HEK293T (cell line): ENCODE measurements around the gene CDYL2.

Experiments used
- CTCF ChIA-PET: fragments of 350-600 bp; formaldehyde crosslinking; extraction: SDS; loops from one replicate; lab custom pipeline; 2021; ENCODE audit warnings: antibody characterized with exemption, inconsistent platforms; lab: Yijun Ruan, JAX
- POLR2A ChIA-PET: fragments of 350-600 bp; formaldehyde crosslinking; extraction: SDS; loops from one replicate; lab custom pipeline; 2020; ENCODE audit warnings: antibody characterized with exemption, inconsistent platforms; lab: Yijun Ruan, JAX
- DNase-seq: peaks from one replicate; pipeline ENCODE4 v3.0.0; 2012; ENCODE audit warnings: mixed read lengths; ENCODE audit errors: extremely low spot score
- ARNT ChIP-seq: fragments of 450-650 bp; IDR thresholded peaks from 2 replicates; pipeline ENCODE4 v1.6.1; 2017; ENCODE audit warnings: mild to moderate bottlenecking
- BHLHE40 ChIP-seq: fragments of 450-650 bp; IDR thresholded peaks from 2 replicates; pipeline ENCODE4 v1.6.1; 2016; ENCODE audit warnings: mild to moderate bottlenecking, moderate library complexity, borderline replicate concordance
- CTBP1 ChIP-seq: fragments of 450-650 bp; IDR thresholded peaks from 2 replicates; pipeline ENCODE4 v1.6.1; 2016; ENCODE audit warnings: borderline replicate concordance
- ELF4 ChIP-seq: fragments of 450-650 bp; IDR thresholded peaks from 2 replicates; pipeline ENCODE4 v1.6.1; 2017; ENCODE audit warnings: antibody characterized with exemption
- FOXA1 ChIP-seq: fragments of 450-650 bp; IDR thresholded peaks from 2 replicates; pipeline ENCODE4 v1.6.1; 2016; ENCODE audit warnings: mild to moderate bottlenecking
- FOXK2 ChIP-seq: fragments of 450-650 bp; IDR thresholded peaks from 2 replicates; pipeline ENCODE4 v1.6.1; 2016; ENCODE audit warnings: mild to moderate bottlenecking
- FOXM1 ChIP-seq: fragments of 450-650 bp; IDR thresholded peaks from 2 replicates; pipeline ENCODE4 v1.6.1; 2017; ENCODE audit warnings: mild to moderate bottlenecking, borderline replicate concordance
- HDGF ChIP-seq: fragments of 450-650 bp; IDR thresholded peaks from 2 replicates; pipeline ENCODE4 v1.6.1; 2017; ENCODE audit warnings: antibody characterized with exemption, borderline replicate concordance
- L3MBTL2 ChIP-seq: fragments of 450-650 bp; conservative IDR thresholded peaks from 2 replicates; pipeline ENCODE4 v1.6.1; 2016; ENCODE audit warnings: mild to moderate bottlenecking
- LEF1 ChIP-seq: fragments of 450-650 bp; IDR thresholded peaks from 2 replicates; pipeline ENCODE4 v1.6.1; 2017; ENCODE audit warnings: mild to moderate bottlenecking, borderline replicate concordance
- NFRKB ChIP-seq: fragments of 450-650 bp; IDR thresholded peaks from 2 replicates; pipeline ENCODE4 v1.6.1; 2016; ENCODE audit warnings: mild to moderate bottlenecking, moderate library complexity
- SP1 ChIP-seq: fragments of 450-650 bp; IDR thresholded peaks from 2 replicates; pipeline ENCODE4 v1.6.1; 2017
- SUZ12 ChIP-seq: fragments of 450-650 bp; IDR thresholded peaks from 2 replicates; pipeline ENCODE4 v1.6.1; 2016; ENCODE audit warnings: mild to moderate bottlenecking
- TARDBP ChIP-seq: fragments of 450-650 bp; IDR thresholded peaks from 2 replicates; pipeline ENCODE4 v1.6.1; 2016
- ZNF384 ChIP-seq: fragments of 450-650 bp; IDR thresholded peaks from 2 replicates; pipeline ENCODE4 v1.6.1; 2016
- TF ChIP-seq, protein P1 (sequence below): fragments of 450-650 bp; IDR thresholded peaks from 2 replicates; pipeline ENCODE4 v1.6.1; 2016

Gene CDYL2

DNA sequence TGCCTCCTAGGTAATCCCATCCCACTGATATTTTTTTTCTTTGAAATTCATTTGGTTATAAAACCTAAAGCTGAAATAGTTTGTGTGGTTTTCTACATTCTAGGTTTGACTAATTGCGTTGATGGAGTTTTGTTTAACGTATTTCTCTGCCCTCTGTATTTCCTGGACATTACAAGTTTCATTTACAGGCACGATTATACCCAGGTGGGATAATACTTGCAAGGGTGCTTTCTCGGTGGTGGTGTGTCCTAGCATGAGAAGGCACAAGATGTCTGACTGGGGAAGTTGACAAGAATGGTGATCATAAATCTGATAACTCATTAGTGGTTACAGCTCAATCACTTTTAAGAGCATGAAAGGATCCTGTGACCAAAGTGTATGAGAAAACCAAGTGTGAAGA, 218.6 kb downstream of the CDYL2 start:
- TF ChIP-seq ARNT, result no peak
- no peak for TF ChIP-seq FOXK2
- TF ChIP-seq L3MBTL2, result no peak
- no peak for TF ChIP-seq LEF1
- TF ChIP-seq ZNF384, result no peak
- TF ChIP-seq NFRKB, result no peak
- TF ChIP-seq FOXA1, result no peak
- TF ChIP-seq ELF4, result no peak
- TF ChIP-seq SUZ12, result no peak
- TF ChIP-seq, protein P1, sequence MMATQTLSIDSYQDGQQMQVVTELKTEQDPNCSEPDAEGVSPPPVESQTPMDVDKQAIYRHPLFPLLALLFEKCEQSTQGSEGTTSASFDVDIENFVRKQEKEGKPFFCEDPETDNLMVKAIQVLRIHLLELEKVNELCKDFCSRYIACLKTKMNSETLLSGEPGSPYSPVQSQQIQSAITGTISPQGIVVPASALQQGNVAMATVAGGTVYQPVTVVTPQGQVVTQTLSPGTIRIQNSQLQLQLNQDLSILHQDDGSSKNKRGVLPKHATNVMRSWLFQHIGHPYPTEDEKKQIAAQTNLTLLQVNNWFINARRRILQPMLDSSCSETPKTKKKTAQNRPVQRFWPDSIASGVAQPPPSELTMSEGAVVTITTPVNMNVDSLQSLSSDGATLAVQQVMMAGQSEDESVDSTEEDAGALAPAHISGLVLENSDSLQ, result no peak
- no peak for TF ChIP-seq CTBP1
- no peak for TF ChIP-seq HDGF
- no peak for TF ChIP-seq FOXM1
- no peak for TF ChIP-seq SP1
- TF ChIP-seq BHLHE40, result no peak
- TF ChIP-seq TARDBP, result no peak
- ChIA-PET POLR2A (no interaction called here), CTCF (no interaction called here)
- no peak for DNase-seq

DNA sequence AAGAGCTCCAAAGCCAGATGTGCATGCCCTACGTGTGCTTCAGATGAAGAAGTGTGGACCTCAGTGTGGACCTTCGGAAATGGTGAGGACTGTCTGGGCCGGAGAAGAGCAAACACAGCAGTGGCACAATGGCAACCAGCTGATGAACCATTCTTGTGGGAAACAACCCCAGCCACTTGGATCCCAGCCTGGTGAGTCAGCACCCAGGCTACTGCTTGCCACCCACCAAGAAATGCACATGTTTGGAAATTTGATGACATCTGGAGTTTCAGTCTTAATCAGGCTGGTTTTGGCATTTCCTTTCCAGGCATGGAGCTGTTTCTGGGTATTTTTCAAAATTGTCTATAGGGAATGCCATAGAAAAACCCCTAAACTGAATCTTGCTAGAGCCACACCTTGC, 220.9 kb downstream of the CDYL2 start:
- ChIA-PET POLR2A (no interaction called here), CTCF (no interaction called here)
- TF ChIP-seq FOXK2 (no peak), L3MBTL2 (no peak), SUZ12 (no peak)
- DNase-seq, result no peak

DNA sequence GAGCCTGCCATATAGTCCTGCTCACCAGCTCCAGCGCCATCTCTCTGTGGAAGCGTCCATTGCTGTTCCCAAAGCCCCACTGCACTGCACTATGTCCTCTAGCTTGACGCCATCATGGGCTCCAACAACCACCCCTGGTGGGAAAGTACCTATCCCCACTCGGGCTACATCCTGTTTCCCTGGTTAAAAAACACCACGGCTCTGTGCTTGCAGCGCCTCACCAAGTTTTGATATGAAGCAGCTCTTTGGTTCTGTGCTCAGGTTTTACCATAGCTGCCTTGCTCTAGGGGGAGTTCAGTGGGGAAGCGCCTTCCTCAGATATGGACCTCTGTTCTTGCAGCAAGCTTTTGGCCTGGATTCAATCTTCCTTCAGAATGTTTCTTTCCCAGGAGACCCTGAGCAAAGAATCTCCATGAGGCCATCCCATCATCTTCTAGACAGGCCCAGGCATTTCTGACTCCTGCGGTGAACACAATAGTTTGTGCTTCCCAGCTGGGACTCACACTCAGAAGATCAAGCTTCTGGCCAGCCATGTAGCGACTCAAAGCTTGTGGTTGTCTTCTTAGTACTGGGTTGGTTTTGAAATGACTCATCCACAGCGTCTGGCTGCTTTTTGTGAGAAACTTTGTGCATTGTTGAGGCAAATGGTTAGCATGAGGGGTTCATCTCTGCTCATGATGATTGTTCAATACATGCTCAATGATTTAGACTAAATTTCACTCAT, 224.1 kb downstream of the CDYL2 start:
- no peak for DNase-seq
- TF ChIP-seq LEF1 (no peak), SP1 (no peak), CTBP1 (no peak), FOXA1 (no peak), ELF4 (no peak), HDGF (no peak), FOXK2 (no peak), BHLHE40 (no peak), ARNT (no peak), NFRKB (no peak), ZNF384 (no peak), TARDBP (no peak)
- TF ChIP-seq, protein P1, result no peak
- POLR2A ChIA-PET, result no interaction called here
- CTCF ChIA-PET, result no interaction called here

DNA sequence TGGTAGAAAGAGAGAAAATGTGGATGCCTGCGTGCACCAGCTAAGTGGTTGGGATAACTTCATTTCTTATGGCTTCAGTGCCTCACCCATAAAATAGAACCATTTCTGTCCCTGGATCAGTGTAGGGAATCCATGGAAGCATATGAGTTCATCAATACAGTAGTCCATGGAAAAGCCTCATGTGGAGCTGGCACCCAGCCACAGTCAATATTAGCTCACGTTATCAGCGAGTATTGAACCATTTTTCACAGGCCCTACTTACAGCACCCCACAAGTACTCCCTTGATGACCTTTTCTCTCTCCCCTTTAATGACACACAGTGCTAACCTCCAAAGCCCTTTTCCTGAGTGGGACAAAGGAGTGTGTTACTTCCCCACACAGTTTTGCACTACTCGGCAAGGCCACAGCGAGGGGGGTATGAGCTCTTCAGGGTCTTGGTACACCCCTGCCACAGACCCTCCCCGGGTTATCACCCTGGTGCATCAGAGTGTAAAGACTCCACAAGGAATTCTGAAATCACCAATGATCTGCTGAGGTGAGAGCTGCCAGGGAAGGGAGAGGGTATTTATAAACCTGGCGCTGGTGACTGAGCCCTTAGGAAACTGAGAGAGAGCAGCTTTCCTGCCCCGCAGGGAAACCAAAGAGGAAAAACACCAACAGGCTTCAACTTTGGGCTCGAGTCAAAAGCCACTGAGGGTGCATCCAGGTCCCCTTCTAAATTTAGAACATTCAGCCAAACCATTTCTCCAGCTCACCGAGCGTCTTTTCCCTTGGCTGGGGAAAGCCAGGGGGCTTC, 226.7 kb downstream of the CDYL2 start:
- CTCF ChIA-PET, result no interaction called here
- POLR2A ChIA-PET, result no interaction called here

DNA sequence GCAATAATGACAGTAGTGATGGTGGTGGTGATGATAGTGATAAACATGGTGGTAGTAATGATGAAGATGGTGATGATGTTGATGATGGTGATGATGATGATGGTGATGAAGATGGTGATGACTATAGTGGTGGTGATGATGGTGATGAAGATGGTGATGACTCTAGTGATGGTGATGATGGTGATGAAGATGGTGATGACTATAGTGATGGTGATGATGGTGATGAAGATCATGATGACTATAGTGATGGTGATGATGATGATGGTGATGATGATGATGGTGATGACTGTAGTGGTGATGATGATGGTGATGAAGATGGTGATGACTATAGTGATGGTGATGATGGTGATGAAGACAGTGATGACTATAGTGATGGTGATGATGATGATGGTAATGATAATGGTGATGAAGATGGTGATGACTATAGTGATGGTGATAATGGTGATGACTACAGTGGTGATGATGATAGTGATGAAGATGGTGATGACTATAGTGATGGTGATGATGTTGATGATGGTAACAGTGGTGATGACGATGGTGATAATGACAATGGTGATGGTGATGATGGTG, 228.0 kb downstream of the CDYL2 start:
- TF ChIP-seq ARNT (no peak), SUZ12 (no peak), SP1 (no peak), FOXA1 (no peak), L3MBTL2 (no peak), ELF4 (no peak), FOXK2 (no peak), TARDBP (no peak), ZNF384 (no peak), LEF1 (no peak)
- POLR2A ChIA-PET, result no interaction called here
- DNase-seq, result no peak
- CTCF ChIA-PET, result no interaction called here

More for the DNA sequence above, 226.7 kb downstream of the CDYL2 start:
- TF ChIP-seq CTBP1 (no peak), FOXK2 (no peak), HDGF (no peak), LEF1 (no peak), ZNF384 (no peak), FOXA1 (no peak), SP1 (no peak), ARNT (no peak), NFRKB (no peak), BHLHE40 (no peak), TARDBP (no peak), FOXM1 (no peak), L3MBTL2 (no peak), SUZ12 (no peak), ELF4 (no peak)
- TF ChIP-seq, protein P1, result no peak
- DNase-seq, result no peak
